Neural progenitor cell (in vitro differentiated cells): ENCODE measurements around the gene NTRK3. TPM values are rescaled to one million over a fixed set of nuclear protein-coding genes. Genes with fewer than 3 reads are reported as not detected.

Experiments used
- DNase-seq: peaks from one replicate; pipeline ENCODE4 v3.0.0-alpha.2; 2016; ENCODE audit warnings: low spot score
- H2AFZ ChIP-seq: fragments of 200-600 bp; sonication (generic); replicated peaks from 2 replicates; pipeline ENCODE4 v1.6.1; 2016; ENCODE audit warnings: antibody characterized with exemption
- H3F3A ChIP-seq: fragments of 200-600 bp; sonication (generic); 2 replicates; pipeline ENCODE4 v1.6.1; 2016; ENCODE audit warnings: antibody characterized with exemption, low read depth
- H3K27ac ChIP-seq: fragments of 200-600 bp; sonication (generic); 2 replicates; pipeline ENCODE4 v1.5.1; 2016; ENCODE audit warnings: mild to moderate bottlenecking
- H3K27me3 ChIP-seq: fragments of 200-600 bp; sonication (generic); 2 replicates; pipeline ENCODE4 v1.6.1; 2016; ENCODE audit warnings: mild to moderate bottlenecking, moderate library complexity
- H3K36me3 ChIP-seq: fragments of 200-600 bp; sonication (generic); 2 replicates; pipeline ENCODE4 v1.5.1; 2016
- H3K4me1 ChIP-seq: fragments of 200-600 bp; sonication (generic); 2 replicates; pipeline ENCODE4 v1.6.1; 2016; ENCODE audit warnings: mixed run types
- H3K4me2 ChIP-seq: fragments of 200-600 bp; sonication (generic); 2 replicates; pipeline ENCODE4 v1.6.1; 2016
- H3K4me3 ChIP-seq: fragments of 200-600 bp; sonication (generic); 2 replicates; pipeline ENCODE4 v1.5.1; 2016
- H3K79me2 ChIP-seq: fragments of 200-600 bp; sonication (generic); 2 replicates; pipeline ENCODE4 v1.6.1; 2016; ENCODE audit warnings: low read depth
- H3K9ac ChIP-seq: fragments of 200-600 bp; sonication (generic); 2 replicates; pipeline ENCODE4 v1.6.1; 2016
- H3K9me3 ChIP-seq: fragments of 200-600 bp; sonication (generic); 2 replicates; pipeline ENCODE4 v1.5.1; 2016; ENCODE audit warnings: low read depth
- H4K20me1 ChIP-seq: fragments of 200-600 bp; sonication (generic); 2 replicates; pipeline ENCODE4 v1.6.1; 2016; ENCODE audit warnings: low read depth
- H3K27ac Mint-ChIP-seq: 3 replicates; pipeline ENCODE4 v1.8.0; 2021; ENCODE audit warnings: mixed read lengths
- H3K27me3 Mint-ChIP-seq: 2 replicates; pipeline ENCODE4 v1.8.0; 2022; ENCODE audit warnings: low read depth, mild to moderate bottlenecking, inconsistent platforms, moderate library complexity, mixed read lengths; ENCODE audit not compliant: insufficient read depth
- H3K36me3 Mint-ChIP-seq: 3 replicates; pipeline ENCODE4 v1.8.0; 2021; ENCODE audit warnings: mixed read lengths
- H3K4me1 Mint-ChIP-seq: 3 replicates; pipeline ENCODE4 v1.8.0; 2021; ENCODE audit warnings: mixed read lengths
- H3K4me3 Mint-ChIP-seq: 3 replicates; pipeline ENCODE4 v1.8.0; 2021; ENCODE audit warnings: mild to moderate bottlenecking, moderate library complexity, mixed read lengths
- H3K9me3 Mint-ChIP-seq: 3 replicates; pipeline ENCODE4 v1.8.0; 2020; ENCODE audit warnings: mixed read lengths
- CTCF ChIP-seq: fragments of 200-600 bp; sonication (generic); IDR thresholded peaks from 2 replicates; pipeline ENCODE4 v1.5.1; 2017; ENCODE audit warnings: antibody characterized with exemption, mild to moderate bottlenecking
- EZH2 ChIP-seq: fragments of 200-600 bp; sonication (generic); IDR thresholded peaks from 2 replicates; pipeline ENCODE4 v1.6.1; 2017; ENCODE audit warnings: antibody characterized with exemption, mild to moderate bottlenecking, moderate library complexity
- EZH2phosphoT487 ChIP-seq: fragments of 200-600 bp; sonication (generic); IDR thresholded peaks from 2 replicates; pipeline ENCODE4 v1.6.1; 2017; ENCODE audit warnings: antibody characterized with exemption
- total RNA-seq: library from RNA; depleted of rRNA; stranded (reverse); fragments of >200 nt; gene quantifications from 2 replicates; pipeline ENCODE4 v1.2.3, GENCODE V29; 2015; ENCODE audit warnings: low replicate concordance

The NTRK3 gene
- total RNA-seq, 1 donor from 2014 or later: 2.0 TPM

- Histone ChIP-seq H3K4me2 (no peak overlapping the region), H3K9me3 (no peaks in the 10 kb centered on the region), H3K36me3 (no peaks in the 10 kb centered on the region), H3K79me2 (no peaks in the 10 kb centered on the region), H3K27ac (no peak overlapping the region), H3K27me3 (no peaks in the 10 kb centered on the region), H3K4me3 (no peak overlapping the region), H3K4me1 (no peaks in the 10 kb centered on the region), H3F3A (no peaks in the 10 kb centered on the region), H4K20me1 (no peaks in the 10 kb centered on the region), H3K9ac (no peak overlapping the region), H2AFZ (no peak overlapping the region)
- H3K9me3 Mint-ChIP-seq: peaks cover 3% of the 10 kb centered on the region
- TF ChIP-seq CTCF (no peak), EZH2 (no peak), EZH2phosphoT487 (no peak)
- no peaks in the 10 kb centered on the region for H3K36me3 Mint-ChIP-seq
- peaks cover 38% of the 10 kb centered on the region for H3K27me3 Mint-ChIP-seq
- peaks cover 15% of the 10 kb centered on the region for H3K4me1 Mint-ChIP-seq
- no peak overlapping the region for H3K27ac Mint-ChIP-seq
- DNase-seq: no peak
- H3K4me3 Mint-ChIP-seq: no peak overlapping the region
Observed at GRCh38 chr15:87954793-87955192, 301.7 kb downstream of the NTRK3 start.

- Histone ChIP-seq H3K4me1 (no peaks in the 10 kb centered on the region), H3K9ac (no peak overlapping the region), H3K27ac (no peak overlapping the region), H2AFZ (no peak overlapping the region), H4K20me1 (no peaks in the 10 kb centered on the region), H3K36me3 (no peaks in the 10 kb centered on the region), H3K4me3 (no peak overlapping the region), H3K9me3 (no peaks in the 10 kb centered on the region), H3K79me2 (no peaks in the 10 kb centered on the region), H3K27me3 (no peaks in the 10 kb centered on the region), H3K4me2 (no peak overlapping the region), H3F3A (no peaks in the 10 kb centered on the region)
- H3K36me3 Mint-ChIP-seq: no peaks in the 10 kb centered on the region
- peaks cover 20% of the 10 kb centered on the region for H3K4me1 Mint-ChIP-seq
- H3K27ac Mint-ChIP-seq: no peak overlapping the region
- TF ChIP-seq EZH2phosphoT487: no peak
- no peak for TF ChIP-seq CTCF
- no peak for TF ChIP-seq EZH2
- no peak for DNase-seq
- no peak overlapping the region for H3K4me3 Mint-ChIP-seq
- H3K9me3 Mint-ChIP-seq: peaks cover 3% of the 10 kb centered on the region
- H3K27me3 Mint-ChIP-seq: peaks cover 26% of the 10 kb centered on the region
Observed at GRCh38 chr15:87952736-87953287, 303.7 kb downstream of the NTRK3 start.

GRCh38 chr15:87949575-87950223 is 306.8 kb downstream of the NTRK3 start:
- H3K27ac ChIP-seq: no peak overlapping the region
- H3F3A ChIP-seq: no peaks in the 10 kb centered on the region
- H3K79me2 ChIP-seq: no peaks in the 10 kb centered on the region
- peaks cover 21% of the 10 kb centered on the region for H3K27me3 Mint-ChIP-seq
- no peaks in the 10 kb centered on the region for H3K27me3 ChIP-seq
- H3K9ac ChIP-seq: no peak overlapping the region
- H3K9me3 ChIP-seq: no peaks in the 10 kb centered on the region
- H3K4me1 ChIP-seq: no peaks in the 10 kb centered on the region
- no peaks in the 10 kb centered on the region for H4K20me1 ChIP-seq
- H3K4me2 ChIP-seq: no peak overlapping the region
- no peaks in the 10 kb centered on the region for H3K36me3 Mint-ChIP-seq
- no peak overlapping the region for H3K27ac Mint-ChIP-seq
- H3K4me3 Mint-ChIP-seq: no peak overlapping the region
- H3K4me3 ChIP-seq: no peak overlapping the region
- H3K36me3 ChIP-seq: no peaks in the 10 kb centered on the region
- H3K4me1 Mint-ChIP-seq: peaks cover 19% of the 10 kb centered on the region
- H3K9me3 Mint-ChIP-seq: peaks cover 3% of the 10 kb centered on the region
- no peak for DNase-seq
- TF ChIP-seq EZH2: no peak
- no peak for TF ChIP-seq EZH2phosphoT487
- TF ChIP-seq CTCF: no peak
- H2AFZ ChIP-seq: no peak overlapping the region
